Peyer's patch (tissue), 4 donors: ENCODE data around the gene PTOV1.

ENCODE experiments used
- CTCF ChIP-seq, 6 experiments: fragments of 450-650 bp in 4 of 6; fragments of 200-600 bp in 2 of 6; sonication (generic) in 1 of 6; IDR thresholded peaks; one replicate each; pipeline ENCODE4 v1.5.1; 2017 to 2019; ENCODE audit warnings: antibody characterized with exemption in 6 of 6, mild to moderate bottlenecking in 3 of 6, moderate library complexity in 1 of 6
- POLR2A ChIP-seq, 2 donors: fragments of 450-650 bp; IDR thresholded peaks; one replicate each; pipeline ENCODE4 v1.5.1; 2017; ENCODE audit warnings: antibody characterized with exemption in 2 of 2, mild to moderate bottlenecking in 2 of 2, moderate library complexity in 2 of 2

- TF ChIP-seq CTCF (IDR thresholded peaks at IDR 0.05) (no peak), POLR2A (IDR thresholded peaks at IDR 0.05) (no peak)
These were observed 36.9 kb upstream of the PTOV1 start for GRCh38 chr19:49814010-49814409.
